NCI-H2107 treated with DMSO at 0.1 percent for 48 hours (cell line): Measurements from ENCODE around the gene SPATC1L.
"Not testable (repeated sequence)": the region's sequence is repeated elsewhere in the genome, so short reads cannot be mapped to it uniquely, and the experiment has no call there.

Experiments
- DNase-seq: peaks from one replicate; lab custom pipeline; 2025; ENCODE audit not compliant: unreplicated experiment; lab: John Stamatoyannopoulos, UW

SPATC1L gene

GRCh38 chr21:46200877-46201803 lies 16.9 kb upstream of the SPATC1L start:
- not testable (repeated sequence) for DNase-seq

GRCh38 chr21:46199436-46200373 lies 15.4 kb upstream of the SPATC1L start:
- no peak for DNase-seq

- DNase-seq: no peak
These were observed 12.5 kb upstream of the SPATC1L start for GRCh38 chr21:46196733-46197132.

GRCh38 chr21:46195595-46196195 lies 11.4 kb upstream of the SPATC1L start:
- no peak for DNase-seq

GRCh38 chr21:46194374-46195334 lies 10.4 kb upstream of the SPATC1L start:
- DNase-seq: no peak

GRCh38 chr21:46193829-46194373 lies 9.6 kb upstream of the SPATC1L start:
- DNase-seq: no peak

GRCh38 chr21:46191686-46192575 lies 7.7 kb upstream of the SPATC1L start:
- DNase-seq: no peak

- no peak for DNase-seq
These were observed 7.0 kb upstream of the SPATC1L start for GRCh38 chr21:46191257-46191685.

GRCh38 chr21:46190491-46191131 lies 6.4 kb upstream of the SPATC1L start:
- DNase-seq: no peak

- no peak for DNase-seq
These were observed 5.8 kb upstream of the SPATC1L start for GRCh38 chr21:46189959-46190490.

GRCh38 chr21:46189213-46189958 lies 5.1 kb upstream of the SPATC1L start:
- no peak for DNase-seq

GRCh38 chr21:46188226-46189212 lies 4.3 kb upstream of the SPATC1L start:
- DNase-seq: peak; percentile 44

GRCh38 chr21:46187814-46188213 lies 3.6 kb upstream of the SPATC1L start:
- no peak for DNase-seq

GRCh38 chr21:46187261-46187660 lies 3.0 kb upstream of the SPATC1L start:
- DNase-seq: no peak

GRCh38 chr21:46185716-46186115 lies 1.5 kb upstream of the SPATC1L start:
- DNase-seq: no peak
